GM12801 (cell line): ENCODE measurements around the gene TAC4.

Experiments
- TF ChIP-seq, protein P1 (sequence below): IDR thresholded peaks from one replicate; pipeline ENCODE4 v1.5.1; 2011; ENCODE audit warnings: control low read depth; ENCODE audit not compliant: insufficient read length; ENCODE audit errors: extremely low read depth

Gene TAC4

DNA sequence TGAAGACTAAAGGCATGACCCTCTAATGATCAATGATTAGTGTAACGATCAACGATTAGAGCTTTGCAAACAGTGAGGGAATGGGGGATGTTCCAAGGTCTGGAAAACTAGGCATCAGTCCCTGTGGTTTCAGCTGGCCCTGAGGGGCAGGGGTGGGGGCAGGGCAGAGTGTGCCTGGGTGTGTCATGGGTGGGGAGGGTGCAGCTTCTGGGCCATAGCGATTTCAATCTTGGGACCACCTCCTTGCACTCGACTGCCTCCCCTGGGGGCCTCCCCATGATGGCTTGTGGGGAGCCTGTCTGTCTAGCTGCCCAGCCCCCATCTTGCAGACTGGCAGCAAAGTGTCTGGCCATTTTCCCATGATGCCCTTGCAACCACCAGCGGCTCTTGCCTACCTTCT, 8.4 kb downstream of the TAC4 start:
- TF ChIP-seq, protein P1, sequence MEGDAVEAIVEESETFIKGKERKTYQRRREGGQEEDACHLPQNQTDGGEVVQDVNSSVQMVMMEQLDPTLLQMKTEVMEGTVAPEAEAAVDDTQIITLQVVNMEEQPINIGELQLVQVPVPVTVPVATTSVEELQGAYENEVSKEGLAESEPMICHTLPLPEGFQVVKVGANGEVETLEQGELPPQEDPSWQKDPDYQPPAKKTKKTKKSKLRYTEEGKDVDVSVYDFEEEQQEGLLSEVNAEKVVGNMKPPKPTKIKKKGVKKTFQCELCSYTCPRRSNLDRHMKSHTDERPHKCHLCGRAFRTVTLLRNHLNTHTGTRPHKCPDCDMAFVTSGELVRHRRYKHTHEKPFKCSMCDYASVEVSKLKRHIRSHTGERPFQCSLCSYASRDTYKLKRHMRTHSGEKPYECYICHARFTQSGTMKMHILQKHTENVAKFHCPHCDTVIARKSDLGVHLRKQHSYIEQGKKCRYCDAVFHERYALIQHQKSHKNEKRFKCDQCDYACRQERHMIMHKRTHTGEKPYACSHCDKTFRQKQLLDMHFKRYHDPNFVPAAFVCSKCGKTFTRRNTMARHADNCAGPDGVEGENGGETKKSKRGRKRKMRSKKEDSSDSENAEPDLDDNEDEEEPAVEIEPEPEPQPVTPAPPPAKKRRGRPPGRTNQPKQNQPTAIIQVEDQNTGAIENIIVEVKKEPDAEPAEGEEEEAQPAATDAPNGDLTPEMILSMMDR = no peak

DNA sequence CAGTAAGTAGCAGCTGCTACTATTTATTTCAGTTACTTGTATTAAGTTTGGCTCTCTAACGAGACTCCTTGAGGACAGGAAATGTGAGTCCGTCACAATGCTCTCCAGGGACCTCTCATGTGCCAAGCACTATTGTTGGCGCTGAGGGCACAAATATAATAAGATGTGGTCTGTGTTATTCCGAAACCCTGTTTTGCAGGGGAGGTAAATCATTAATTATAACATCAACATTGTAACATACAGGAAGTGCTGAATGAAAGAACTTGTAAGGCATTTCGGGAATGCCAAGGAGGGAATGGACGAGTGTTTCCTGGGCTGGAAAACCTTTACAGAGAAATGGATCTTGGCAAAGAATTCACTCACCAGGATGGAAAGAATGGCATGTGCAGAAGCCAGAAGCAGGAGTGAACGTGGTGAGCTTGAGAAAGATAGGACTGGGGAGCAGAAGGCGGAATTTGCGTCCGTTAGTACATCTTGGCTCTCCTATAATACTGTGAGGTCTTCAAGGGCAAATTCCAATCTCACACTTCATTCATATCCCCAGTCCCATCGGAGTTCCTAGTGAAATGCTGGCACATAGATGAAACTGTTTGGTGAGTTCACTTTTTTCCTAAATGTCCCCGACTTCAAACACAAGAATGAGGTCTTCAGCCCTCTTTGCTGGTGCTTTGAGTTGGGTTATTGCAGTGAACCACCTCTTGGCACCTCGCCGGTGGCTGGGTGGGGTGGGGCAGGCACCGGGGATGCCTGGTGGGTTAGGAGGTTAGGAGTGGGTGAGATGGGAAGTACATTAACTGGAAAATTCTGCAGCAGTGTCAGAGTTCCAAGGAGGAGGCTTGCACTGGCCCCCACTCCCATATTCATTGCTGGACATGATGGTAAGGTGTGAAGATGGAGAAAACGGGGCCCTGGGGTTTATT, 11.5 kb downstream of the TAC4 start:
- TF ChIP-seq, protein P1 = no peak

DNA sequence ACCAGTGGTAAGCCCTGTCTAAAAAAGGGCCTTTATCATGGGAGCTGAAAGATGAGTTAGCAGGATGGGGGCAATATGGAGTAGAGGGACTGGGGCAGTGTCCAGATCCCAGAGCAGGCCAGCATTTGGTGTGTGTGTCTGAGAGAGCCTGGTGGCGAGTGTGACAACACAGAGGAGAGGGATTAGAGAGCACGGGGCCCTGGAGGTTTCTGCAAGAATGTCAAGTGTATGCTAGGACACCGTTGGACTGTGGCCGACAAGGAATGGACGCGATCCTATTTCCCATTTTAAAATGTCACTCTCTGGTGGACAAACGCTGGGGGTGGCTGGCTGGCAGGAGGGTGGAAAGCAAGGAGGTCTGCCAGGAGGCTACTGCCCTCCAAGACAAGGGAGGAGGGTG, 12.4 kb downstream of the TAC4 start:
- TF ChIP-seq, protein P1 = no peak

DNA sequence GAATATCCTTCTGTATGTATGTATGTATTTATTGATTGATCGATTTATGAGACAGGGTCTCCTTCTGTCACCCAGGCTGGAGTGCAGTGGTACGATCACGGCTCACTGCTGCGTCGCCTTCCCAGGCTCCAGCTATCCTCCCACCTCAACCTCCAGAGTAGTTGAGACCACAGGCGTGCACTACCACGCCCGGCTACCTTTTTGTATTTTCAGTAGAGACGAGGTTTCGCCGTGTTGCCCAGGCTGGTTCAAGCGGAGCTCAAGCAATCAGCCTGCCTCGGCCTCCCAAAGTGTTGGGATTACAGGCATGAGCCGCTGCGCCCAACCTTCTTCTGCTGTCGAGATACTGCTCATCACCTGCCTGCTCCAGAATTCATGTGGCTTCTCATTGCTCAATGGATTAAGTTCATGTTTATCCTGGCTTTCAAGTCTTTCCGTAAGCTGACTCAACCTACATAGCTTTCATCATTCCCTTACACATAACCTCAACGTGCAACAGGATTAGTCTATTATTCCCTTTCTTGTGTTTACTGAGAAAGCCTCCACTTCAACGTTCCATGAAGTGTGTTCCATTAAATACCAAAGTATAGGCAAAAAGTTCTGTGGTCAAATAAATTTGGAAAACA, 13.6 kb downstream of the TAC4 start:
- TF ChIP-seq, protein P1 = no peak

DNA sequence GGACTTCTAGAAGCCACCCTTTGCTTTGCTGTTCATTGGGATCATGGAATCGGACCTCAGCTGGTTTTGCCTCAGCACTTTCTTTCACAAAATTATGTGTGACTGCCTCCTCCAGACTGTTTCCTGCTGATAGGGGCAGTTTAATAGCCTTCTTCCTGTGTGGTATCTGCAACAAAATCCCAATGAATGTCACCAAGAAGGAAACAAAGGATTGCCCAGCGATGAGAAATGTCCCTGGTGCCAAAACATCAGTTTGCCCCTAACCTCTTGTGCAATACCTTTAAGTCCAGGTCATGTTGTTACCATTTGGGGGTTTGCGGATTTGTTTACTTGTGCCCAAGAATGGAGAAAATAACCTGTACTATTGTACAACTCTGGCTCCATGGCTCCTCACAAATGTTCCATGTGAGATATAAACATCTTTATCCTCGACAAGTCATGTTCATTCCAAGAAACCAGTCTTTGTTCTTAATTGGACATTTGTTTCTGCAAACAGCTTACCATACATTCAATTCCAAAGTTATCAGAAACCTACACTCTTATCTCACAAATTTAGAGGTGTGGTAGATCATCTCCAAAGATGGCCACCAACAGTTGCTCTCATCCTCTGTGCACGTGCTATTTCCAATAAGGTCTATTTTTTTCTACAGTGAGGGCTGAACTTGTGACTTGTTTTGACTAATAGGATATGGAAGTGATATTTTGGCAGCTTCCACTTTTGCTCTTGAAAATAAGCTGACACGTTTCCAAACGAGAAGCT, 14.8 kb downstream of the TAC4 start:
- TF ChIP-seq, protein P1 = no peak

DNA sequence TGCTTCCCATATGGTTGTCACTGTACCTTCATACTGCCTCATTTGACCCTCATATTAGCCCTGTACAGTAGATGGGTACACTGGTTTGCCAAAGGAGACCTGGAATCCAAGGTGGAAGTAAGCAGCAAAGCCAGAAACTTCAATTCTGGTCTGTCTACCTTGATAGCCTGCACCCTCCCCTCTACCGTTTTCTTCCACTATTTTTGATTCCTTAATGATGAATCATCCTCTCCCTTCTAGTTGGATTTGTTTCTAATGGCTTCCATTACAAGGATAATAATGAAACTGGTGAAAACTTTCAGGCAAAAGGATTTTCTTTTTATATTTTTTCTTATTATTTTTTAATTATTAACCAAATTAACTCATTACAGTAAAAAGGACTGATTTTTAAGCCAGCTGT, 17.3 kb downstream of the TAC4 start:
- TF ChIP-seq, protein P1 = no peak

DNA sequence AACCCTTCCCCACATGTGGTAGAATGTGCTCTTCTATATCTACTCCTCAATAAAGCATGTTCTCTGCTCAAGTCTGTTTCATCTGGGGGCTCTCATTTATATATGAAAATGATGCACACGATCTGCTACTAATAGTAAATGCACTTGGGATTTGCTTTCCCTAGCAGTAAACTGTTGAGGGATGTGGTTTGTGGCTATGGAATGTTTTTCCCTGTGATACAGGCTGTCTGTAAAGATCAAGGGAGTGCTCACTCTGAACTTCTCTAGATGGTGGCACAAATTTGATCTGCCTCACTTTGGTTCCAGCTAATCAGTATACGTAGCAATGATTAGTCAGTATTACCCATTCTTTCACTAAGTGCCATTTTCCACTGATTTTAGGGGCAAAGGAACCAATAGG, 18.8 kb downstream of the TAC4 start:
- TF ChIP-seq, protein P1 = no peak
